Loucy (cell line): ENCODE data around the gene ATXN2.

Experiments used
- H2AFZ ChIP-seq: fragments of 200-600 bp; sonication (generic); 2 replicates; pipeline ENCODE4 v1.6.0; 2016; ENCODE audit warnings: antibody characterized with exemption, mild to moderate bottlenecking, low read length, moderate library complexity
- H3F3A ChIP-seq: fragments of 200-600 bp; 2 replicates; pipeline ENCODE4 v1.6.0; 2016; ENCODE audit warnings: antibody characterized with exemption, low read depth, mild to moderate bottlenecking
- H3K27me3 ChIP-seq: fragments of 200-600 bp; sonication (generic); 2 replicates; pipeline ENCODE4 v1.6.1; 2014; ENCODE audit warnings: low read length, mild to moderate bottlenecking; ENCODE audit not compliant: insufficient read depth, poor library complexity, severe bottlenecking
- H3K36me3 ChIP-seq: fragments of 200-600 bp; sonication (generic); 2 replicates; pipeline ENCODE4 v1.6.1; 2016; ENCODE audit warnings: low read length; ENCODE audit not compliant: insufficient read depth
- H3K4me1 ChIP-seq: fragments of 200-600 bp; sonication (generic); 2 replicates; pipeline ENCODE4 v1.5.1; 2014; ENCODE audit warnings: low read length, mild to moderate bottlenecking; ENCODE audit not compliant: insufficient read depth, poor library complexity, severe bottlenecking
- H3K4me2 ChIP-seq: fragments of 200-600 bp; sonication (generic); 2 replicates; pipeline ENCODE4 v1.6.0; 2014; ENCODE audit warnings: antibody characterized with exemption, low read length, low read depth, mild to moderate bottlenecking; ENCODE audit not compliant: poor library complexity, severe bottlenecking
- H3K4me3 ChIP-seq: fragments of 200-600 bp; sonication (generic); 2 replicates; pipeline ENCODE4 v1.5.1; 2014; ENCODE audit warnings: low read length, mild to moderate bottlenecking, mixed read lengths; ENCODE audit not compliant: poor library complexity, severe bottlenecking
- H3K79me2 ChIP-seq: fragments of 200-600 bp; sonication (generic); 2 replicates; pipeline ENCODE4 v1.6.1; 2014; ENCODE audit warnings: low read length; ENCODE audit not compliant: insufficient read depth
- H3K9ac ChIP-seq: fragments of 200-600 bp; sonication (generic); 2 replicates; pipeline ENCODE4 v1.6.0; 2014; ENCODE audit warnings: mild to moderate bottlenecking, low read depth, low read length, moderate library complexity; ENCODE audit not compliant: poor library complexity, severe bottlenecking
- H3K9me2 ChIP-seq: fragments of 200-600 bp; sonication (generic); replicated peaks from 2 replicates; pipeline ENCODE4 v1.6.1; 2016; ENCODE audit warnings: low read depth, low read length, mixed read lengths
- H3K9me3 ChIP-seq: fragments of 200-600 bp; sonication (generic); 2 replicates; pipeline ENCODE4 v1.6.1; 2014; ENCODE audit warnings: mild to moderate bottlenecking, antibody characterized with exemption, low read length, low read depth; ENCODE audit not compliant: insufficient read depth
- H4K20me1 ChIP-seq: fragments of 200-600 bp; sonication (generic); 2 replicates; pipeline ENCODE4 v1.6.0; 2014; ENCODE audit warnings: antibody characterized with exemption, low read length, mild to moderate bottlenecking; ENCODE audit not compliant: insufficient read depth, poor library complexity, severe bottlenecking
- EZH2phosphoT487 ChIP-seq: fragments of 200-600 bp; IDR thresholded peaks from 2 replicates; pipeline ENCODE4 v1.6.1; 2018; ENCODE audit warnings: antibody characterized with exemption, mild to moderate bottlenecking, moderate library complexity, borderline replicate concordance
- TF ChIP-seq, protein P1 (sequence below): fragments of 200-600 bp; sonication (generic); conservative IDR thresholded peaks from 2 replicates; pipeline ENCODE4 v1.5.1; 2014; ENCODE audit warnings: mild to moderate bottlenecking, antibody characterized with exemption, low read length

The ATXN2 gene

DNA sequence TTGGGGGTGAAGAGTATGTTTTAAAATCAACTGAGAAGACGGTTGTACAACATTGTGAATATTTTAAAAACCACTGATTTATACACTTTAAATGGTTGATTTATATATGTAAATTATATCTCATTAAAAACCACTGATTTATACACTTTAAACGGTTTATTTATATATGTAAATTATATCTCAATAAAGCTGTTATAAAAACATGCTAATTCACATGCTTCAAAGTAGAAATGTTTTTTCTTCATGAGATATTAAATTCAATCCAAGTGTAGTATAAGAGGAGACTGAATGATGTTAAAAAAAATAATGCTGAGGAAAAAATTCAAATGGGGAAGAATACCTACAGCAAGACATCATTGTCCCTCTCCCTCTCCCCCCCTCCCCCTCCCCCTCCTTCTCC is 92.9 kb downstream of the ATXN2 start:
- Histone ChIP-seq H3K79me2 (no peaks in the 10 kb centered on the region), H3K9ac (no peak overlapping the region), H3K9me2 (no peaks in the 10 kb centered on the region), H3K36me3 (peaks cover 59% of the 10 kb centered on the region), H3K27me3 (no peaks in the 10 kb centered on the region), H2AFZ (no peak overlapping the region), H3K4me1 (no peaks in the 10 kb centered on the region), H4K20me1 (no peaks in the 10 kb centered on the region), H3K9me3 (no peaks in the 10 kb centered on the region), H3K4me3 (no peak overlapping the region), H3K4me2 (no peak overlapping the region), H3F3A (no peaks in the 10 kb centered on the region)
- TF ChIP-seq, protein P1, sequence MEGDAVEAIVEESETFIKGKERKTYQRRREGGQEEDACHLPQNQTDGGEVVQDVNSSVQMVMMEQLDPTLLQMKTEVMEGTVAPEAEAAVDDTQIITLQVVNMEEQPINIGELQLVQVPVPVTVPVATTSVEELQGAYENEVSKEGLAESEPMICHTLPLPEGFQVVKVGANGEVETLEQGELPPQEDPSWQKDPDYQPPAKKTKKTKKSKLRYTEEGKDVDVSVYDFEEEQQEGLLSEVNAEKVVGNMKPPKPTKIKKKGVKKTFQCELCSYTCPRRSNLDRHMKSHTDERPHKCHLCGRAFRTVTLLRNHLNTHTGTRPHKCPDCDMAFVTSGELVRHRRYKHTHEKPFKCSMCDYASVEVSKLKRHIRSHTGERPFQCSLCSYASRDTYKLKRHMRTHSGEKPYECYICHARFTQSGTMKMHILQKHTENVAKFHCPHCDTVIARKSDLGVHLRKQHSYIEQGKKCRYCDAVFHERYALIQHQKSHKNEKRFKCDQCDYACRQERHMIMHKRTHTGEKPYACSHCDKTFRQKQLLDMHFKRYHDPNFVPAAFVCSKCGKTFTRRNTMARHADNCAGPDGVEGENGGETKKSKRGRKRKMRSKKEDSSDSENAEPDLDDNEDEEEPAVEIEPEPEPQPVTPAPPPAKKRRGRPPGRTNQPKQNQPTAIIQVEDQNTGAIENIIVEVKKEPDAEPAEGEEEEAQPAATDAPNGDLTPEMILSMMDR: no peak
- TF ChIP-seq EZH2phosphoT487: no peak

DNA sequence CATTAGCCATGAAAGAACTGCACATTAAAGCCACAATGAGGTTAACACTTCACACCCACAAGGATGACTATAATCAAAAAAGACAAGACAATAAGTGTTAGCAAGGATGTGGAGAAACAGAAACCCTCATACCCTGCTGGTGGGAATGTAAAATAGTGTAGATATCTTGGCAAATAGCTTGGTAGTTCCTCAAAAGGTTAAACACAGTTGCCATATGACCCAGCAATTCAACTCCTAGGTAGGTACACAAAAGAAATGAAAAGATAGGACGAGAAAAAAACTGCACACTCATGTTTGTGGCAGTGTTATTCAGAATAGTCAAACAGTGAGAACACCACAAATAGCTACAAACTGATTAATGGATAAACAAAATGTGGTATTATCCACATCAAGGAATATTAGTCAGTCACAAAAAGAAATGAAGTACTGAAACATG is 93.5 kb downstream of the ATXN2 start:
- Histone ChIP-seq H3K4me1 (no peaks in the 10 kb centered on the region), H3K9ac (no peak overlapping the region), H3K79me2 (no peaks in the 10 kb centered on the region), H3K4me3 (no peak overlapping the region), H3K9me2 (no peaks in the 10 kb centered on the region), H3K36me3 (peaks cover 53% of the 10 kb centered on the region), H3K9me3 (no peaks in the 10 kb centered on the region), H4K20me1 (no peaks in the 10 kb centered on the region), H3F3A (no peaks in the 10 kb centered on the region), H3K4me2 (no peak overlapping the region), H3K27me3 (no peaks in the 10 kb centered on the region), H2AFZ (no peak overlapping the region)
- TF ChIP-seq, protein P1: no peak
- no peak for TF ChIP-seq EZH2phosphoT487

DNA sequence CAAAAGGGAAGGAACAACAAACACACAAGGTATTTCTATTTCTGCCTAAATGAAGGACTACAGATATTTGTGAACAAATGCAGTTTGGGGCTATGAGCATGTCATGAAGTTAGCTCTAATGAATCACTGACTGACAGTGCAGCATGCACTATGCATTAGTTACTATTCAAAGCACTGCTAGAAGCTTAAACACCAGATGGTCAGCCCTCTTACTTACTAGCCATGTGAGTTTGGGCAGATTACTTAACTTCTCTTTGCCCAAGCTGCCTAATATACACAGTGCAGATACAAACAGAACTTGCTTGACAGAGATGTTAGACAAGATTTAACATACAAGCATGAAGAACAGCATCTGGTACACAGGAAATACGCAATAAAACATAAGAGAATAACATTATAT is 96.0 kb downstream of the ATXN2 start:
- TF ChIP-seq EZH2phosphoT487: no peak
- TF ChIP-seq, protein P1: no peak
- no peak overlapping the region for H3K4me3 ChIP-seq
- no peak overlapping the region for H3K9ac ChIP-seq

More for the DNA sequence above, 96.0 kb downstream of the ATXN2 start:
- no peaks in the 10 kb centered on the region for H3K27me3 ChIP-seq
- no peaks in the 10 kb centered on the region for H3K9me2 ChIP-seq
- H4K20me1 ChIP-seq: no peaks in the 10 kb centered on the region
- H3K36me3 ChIP-seq: peaks cover 36% of the 10 kb centered on the region; the same call in 1 of the 2 replicates
- no peak overlapping the region for H3K4me2 ChIP-seq
- no peaks in the 10 kb centered on the region for H3K79me2 ChIP-seq
- H3K9me3 ChIP-seq: no peaks in the 10 kb centered on the region
- no peak overlapping the region for H2AFZ ChIP-seq
- no peaks in the 10 kb centered on the region for H3K4me1 ChIP-seq
- no peaks in the 10 kb centered on the region for H3F3A ChIP-seq
